Caco-2 (cell line): Measurements from ENCODE around the gene DOK6. TPM values are rescaled to one million over a fixed set of nuclear protein-coding genes. Genes with fewer than 3 reads are reported as not detected.

ENCODE experiments used
- BruUV-seq: library from RNA; stranded (reverse); fragments of 400-500 nt; replicated peaks from 2 replicates; lab custom pipeline; 2021; lab: Mats Ljungman, UMichigan
- CTCF ChIA-PET: fragments of 300-600 bp; sonication (Branson Sonifier 250); formaldehyde crosslinking; loops from one replicate; lab custom pipeline; 2022; ENCODE audit warnings: antibody characterized with exemption; lab: Charles Lee
- POLR2A ChIA-PET: fragments of 300-600 bp; sonication (Branson Sonifier 250); formaldehyde crosslinking; loops from one replicate; lab custom pipeline; 2022; ENCODE audit warnings: antibody characterized with exemption; lab: Charles Lee
- DNase-seq, 2 experiments: peaks; one replicate each; pipeline versions ENCODE4 v3.0.0 to v3.0.0-alpha.2; 2020 to 2022
- H3K27me3 ChIP-seq: replicated peaks from 2 replicates; pipeline ENCODE4 v1.6.0; 2011; ENCODE audit warnings: low read length; ENCODE audit not compliant: control insufficient read depth, insufficient read depth
- H3K36me3 ChIP-seq: 2 replicates; pipeline ENCODE4 v1.5.1; 2011; ENCODE audit warnings: low read length; ENCODE audit not compliant: control insufficient read depth, insufficient read depth
- H3K4me1 ChIP-seq: fragments of 250-450 bp; sonication (Bioruptor Pico); 2 replicates; pipeline ENCODE4 v1.5.1; 2020; ENCODE audit warnings: mild to moderate bottlenecking
- H3K4me3 ChIP-seq: 2 replicates; pipeline ENCODE4 v1.5.1; 2011; ENCODE audit warnings: low read depth, mild to moderate bottlenecking, control low read depth, low read length
- H3K9me3 ChIP-seq: fragments of 250-450 bp; sonication (Bioruptor Pico); 2 replicates; pipeline ENCODE4 v1.5.1; 2020; ENCODE audit warnings: mild to moderate bottlenecking, moderate library complexity
- H3K27ac Mint-ChIP-seq: one replicate; pipeline ENCODE4 v1.8.0; 2022; ENCODE audit warnings: mixed read lengths; ENCODE audit not compliant: unreplicated experiment
- H3K27me3 Mint-ChIP-seq: one replicate; pipeline ENCODE4 v1.8.0; 2022; ENCODE audit warnings: mixed read lengths; ENCODE audit not compliant: insufficient read depth, unreplicated experiment
- H3K36me3 Mint-ChIP-seq: one replicate; pipeline ENCODE4 v1.8.0; 2022; ENCODE audit warnings: mild to moderate bottlenecking, mixed read lengths; ENCODE audit not compliant: insufficient read depth, unreplicated experiment
- H3K4me1 Mint-ChIP-seq: one replicate; pipeline ENCODE4 v1.8.0; 2022; ENCODE audit warnings: low read depth, mixed read lengths; ENCODE audit not compliant: unreplicated experiment
- H3K4me3 Mint-ChIP-seq: one replicate; pipeline ENCODE4 v1.8.0; 2022; ENCODE audit warnings: mild to moderate bottlenecking, moderate library complexity, mixed read lengths; ENCODE audit not compliant: unreplicated experiment
- H3K9me3 Mint-ChIP-seq: one replicate; pipeline ENCODE4 v1.8.0; 2022; ENCODE audit warnings: mixed read lengths; ENCODE audit not compliant: unreplicated experiment
- CTCF ChIP-seq, 2 experiments: fragments of 200-600 bp in 1 of 2; IDR thresholded peaks; 1 replicate in 1 of 2; 2 replicates in 1 of 2; pipeline versions ENCODE4 v1.5.1 to v1.8.0; 2011 to 2022; ENCODE audit warnings: antibody characterized with exemption in 1 of 2, control low read depth in 1 of 2, inconsistent platforms in 1 of 2, low read depth in 1 of 2, low read length in 1 of 2, mild to moderate bottlenecking in 1 of 2, moderate library complexity in 1 of 2; ENCODE audit not compliant: insufficient read depth in 1 of 2, severe bottlenecking in 1 of 2, unreplicated experiment in 1 of 2
- intact Hi-C: fragments of 100-400 bp; cut with micrococcal nuclease; formaldehyde crosslinking; loops from one replicate; pipeline ENCODE4 v1.10.0; 2022; ENCODE audit not compliant: unreplicated experiment
- total RNA-seq: library from RNA; stranded (reverse); gene quantifications from 2 replicates; pipeline ENCODE4 v1.2.3, GENCODE V29; 2022

Gene DOK6
- total RNA-seq, 1 experiment from 2014 or later = not detected

DNA sequence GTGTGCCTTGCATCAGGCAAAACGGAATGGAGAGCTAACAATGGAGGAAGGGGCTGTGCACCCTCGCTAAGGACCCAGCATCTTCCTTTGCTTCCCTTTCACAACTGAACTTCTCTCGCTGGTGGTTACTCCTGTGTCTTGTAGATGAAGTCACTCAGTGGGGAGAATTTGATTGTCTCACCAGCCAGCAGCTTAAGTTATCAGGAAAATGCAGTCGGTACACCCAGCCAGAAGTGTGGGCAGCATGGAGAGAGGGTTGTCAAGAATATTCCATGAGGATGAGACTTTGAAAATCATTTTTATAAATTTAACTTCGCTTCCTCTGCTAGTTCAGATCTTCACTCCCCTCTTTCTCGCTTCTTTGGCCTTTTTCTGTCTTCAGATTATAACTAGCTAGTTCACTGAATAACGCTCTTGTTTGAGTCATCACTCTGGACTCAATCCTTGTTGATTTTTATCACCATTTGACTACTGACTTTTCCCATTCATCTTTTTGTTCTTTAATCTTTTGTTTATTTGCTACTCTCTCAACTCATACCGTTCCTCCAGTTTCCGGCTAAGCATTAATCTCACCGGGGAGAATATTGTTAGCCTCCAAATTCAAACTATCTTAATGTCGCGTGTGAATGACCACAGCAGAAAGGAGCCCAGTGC lies 325.3 kb downstream of the DOK6 start:
- H3K4me3 ChIP-seq = no peak overlapping the region
- DNase-seq = no peak
- Mint-ChIP-seq H3K4me3 (no peak overlapping the region), H3K4me1 (no peaks in the 10 kb centered on the region), H3K27ac (no peak overlapping the region), H3K9me3 (peaks cover 9% of the 10 kb centered on the region), H3K36me3 (no peaks in the 10 kb centered on the region), H3K27me3 (no peaks in the 10 kb centered on the region)
- H3K4me1 ChIP-seq = no peaks in the 10 kb centered on the region
- intact Hi-C loops = no loop called here
- POLR2A ChIA-PET = no interaction called here
- no TSS peak for BruUV-seq
- no peaks in the 10 kb centered on the region for H3K9me3 ChIP-seq
- CTCF ChIA-PET = no interaction called here
- no peak for TF ChIP-seq CTCF (IDR thresholded peaks at IDR 0.05; ENCODE audit: insufficient read depth in 1 of 2, low read depth in 1 of 2, low read length in 1 of 2, severe bottlenecking in 1 of 2, unreplicated experiment in 1 of 2)
- H3K36me3 ChIP-seq = no peaks in the 10 kb centered on the region
- H3K27me3 ChIP-seq = no peaks in the 10 kb centered on the region

- Histone ChIP-seq H3K36me3 (no peaks in the 10 kb centered on the region), H3K4me3 (no peak overlapping the region), H3K27me3 (no peaks in the 10 kb centered on the region), H3K9me3 (no peaks in the 10 kb centered on the region), H3K4me1 (no peaks in the 10 kb centered on the region)
- POLR2A ChIA-PET = no interaction called here
- Mint-ChIP-seq H3K4me1 (no peaks in the 10 kb centered on the region), H3K36me3 (no peaks in the 10 kb centered on the region), H3K27me3 (no peaks in the 10 kb centered on the region), H3K9me3 (peaks cover 9% of the 10 kb centered on the region), H3K4me3 (no peak overlapping the region), H3K27ac (no peak overlapping the region)
- BruUV-seq = no TSS peak
- no peak for TF ChIP-seq CTCF (IDR thresholded peaks at IDR 0.05; ENCODE audit: insufficient read depth in 1 of 2, low read depth in 1 of 2, low read length in 1 of 2, severe bottlenecking in 1 of 2, unreplicated experiment in 1 of 2)
- DNase-seq = no peak
- CTCF ChIA-PET = no interaction called here
- intact Hi-C loops = no loop called here
Observed at GRCh38 chr18:69727912-69728572, 327.4 kb downstream of the DOK6 start.

DNA sequence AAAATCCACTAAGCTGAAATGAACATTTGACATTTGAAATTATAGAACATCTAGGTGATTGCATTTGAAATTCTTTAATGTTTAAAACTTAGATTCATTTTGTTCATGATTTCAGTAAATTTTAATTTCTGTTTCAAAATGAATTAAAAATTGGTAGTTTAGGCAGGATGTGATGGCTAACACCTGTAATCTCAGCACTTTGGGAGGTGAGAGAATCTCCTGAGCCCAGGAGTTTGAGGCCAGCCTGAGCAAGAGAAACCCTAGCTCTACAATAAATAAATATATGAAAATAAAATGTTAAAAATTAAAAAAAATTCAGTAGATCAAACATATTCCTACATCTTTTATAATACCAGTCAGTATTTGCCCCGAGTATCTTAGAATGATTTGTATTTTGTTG lies 330.0 kb downstream of the DOK6 start:
- intact Hi-C loops = no loop called here
- no peaks in the 10 kb centered on the region for H3K4me1 ChIP-seq
- no peaks in the 10 kb centered on the region for H3K36me3 ChIP-seq
- Mint-ChIP-seq H3K36me3 (no peaks in the 10 kb centered on the region), H3K27ac (no peak overlapping the region), H3K27me3 (no peaks in the 10 kb centered on the region), H3K4me3 (no peak overlapping the region), H3K9me3 (peaks cover 9% of the 10 kb centered on the region), H3K4me1 (no peaks in the 10 kb centered on the region)
- POLR2A ChIA-PET = no interaction called here
- no peak for DNase-seq
- CTCF ChIA-PET = no interaction called here
- no peaks in the 10 kb centered on the region for H3K9me3 ChIP-seq
- no peaks in the 10 kb centered on the region for H3K27me3 ChIP-seq
- no peak for TF ChIP-seq CTCF (IDR thresholded peaks at IDR 0.05; ENCODE audit: insufficient read depth in 1 of 2, low read depth in 1 of 2, low read length in 1 of 2, severe bottlenecking in 1 of 2, unreplicated experiment in 1 of 2)
- BruUV-seq = no TSS peak
- H3K4me3 ChIP-seq = no peak overlapping the region
